K562 (cell line): ENCODE measurements around the gene ORAI3. TPM values are rescaled to one million over a fixed set of nuclear protein-coding genes. Genes with fewer than 3 reads are reported as not detected.

Source experiments
- ARID3A ChIP-seq: IDR thresholded peaks from 2 replicates; pipeline ENCODE4 v1.6.1; 2012; ENCODE audit warnings: low read depth, low read length, improper control_type of control experiment, borderline replicate concordance
- EZH2 ChIP-seq: IDR thresholded peaks from 2 replicates; pipeline ENCODE4 v1.6.1; 2012; ENCODE audit warnings: low read depth, mild to moderate bottlenecking, inconsistent platforms, low read length, borderline replicate concordance
- FOXM1 ChIP-seq, 2 experiments: fragments of 450-650 bp in 1 of 2; sonication (generic) in 1 of 2; formaldehyde crosslinking in 1 of 2; IDR thresholded peaks; 2 replicates each; pipeline versions ENCODE4 v1.6.1 to v1.9.0; 2017 to 2022; ENCODE audit warnings: low read depth in 2 of 2, mild to moderate bottlenecking in 2 of 2, missing genetic modification reagents in 1 of 2, moderate library complexity in 1 of 2
- GATA2 ChIP-seq: sonication (generic); formaldehyde crosslinking; IDR thresholded peaks from 2 replicates; pipeline ENCODE4 v1.4.0; 2020; ENCODE audit warnings: mild to moderate bottlenecking, missing genetic modification reagents
- HDAC1 ChIP-seq, 2 experiments: fragments of 450-650 bp; IDR thresholded peaks; 2 replicates each; pipeline ENCODE4 v1.6.1; 2016 to 2017; ENCODE audit warnings: inconsistent platforms in 1 of 2, mild to moderate bottlenecking in 1 of 2, moderate library complexity in 1 of 2
- ID3 ChIP-seq, 2 experiments: fragments of 250-450 bp in 1 of 2; fragments of 450-650 bp in 1 of 2; sonication (Bioruptor Pico) in 1 of 2; IDR thresholded peaks; 2 replicates each; pipeline versions ENCODE4 v1.6.1 to v1.8.0; 2016 to 2021; ENCODE audit warnings: mild to moderate bottlenecking in 2 of 2, moderate library complexity in 2 of 2, missing compliant biosample characterization in 1 of 2, missing genetic modification characterization in 1 of 2
- KAT7 ChIP-seq: sonication (generic); formaldehyde crosslinking; IDR thresholded peaks from 2 replicates; pipeline ENCODE4 v1.8.0; 2022; ENCODE audit warnings: missing genetic modification reagents, mild to moderate bottlenecking, borderline replicate concordance
- MLLT1 ChIP-seq, 2 experiments: fragments of 450-650 bp; IDR thresholded peaks; 2 replicates each; pipeline ENCODE4 v1.6.1; 2016
- MNT ChIP-seq, 2 experiments: fragments of 450-650 bp; conservative IDR thresholded peaks; 2 replicates each; pipeline ENCODE4 v1.6.1; 2017; ENCODE audit warnings: mild to moderate bottlenecking in 2 of 2, moderate library complexity in 2 of 2
- MTA2 ChIP-seq: fragments of 450-650 bp; IDR thresholded peaks from 2 replicates; pipeline ENCODE4 v1.6.1; 2016; ENCODE audit warnings: low read depth
- RUNX1 ChIP-seq: sonication (generic); IDR thresholded peaks from 2 replicates; pipeline ENCODE4 v1.6.1; 2016; ENCODE audit warnings: antibody characterized with exemption, low read depth
- SPI1 ChIP-seq: IDR thresholded peaks from 2 replicates; pipeline ENCODE4 v1.6.1; 2011; ENCODE audit warnings: low read depth, low read length, control low read depth, borderline replicate concordance
- TARDBP ChIP-seq: fragments of 450-650 bp; IDR thresholded peaks from 2 replicates; pipeline ENCODE4 v1.6.1; 2016
- THAP7 ChIP-seq: fragments of 250-450 bp; sonication (Bioruptor Pico); IDR thresholded peaks from 2 replicates; pipeline ENCODE4 v1.5.0; 2021
- TRIM24 ChIP-seq, 2 experiments: fragments of 450-650 bp; IDR thresholded peaks; 2 replicates each; pipeline ENCODE4 v1.6.1; 2016
- U2AF2 ChIP-seq: fragments of 200-400 bp; formaldehyde crosslinking; optimal IDR thresholded peaks from 2 replicates; pipeline ENCODE3; 2017; ENCODE audit warnings: low read depth, mild to moderate bottlenecking, low read length
- ZNF174 ChIP-seq: fragments of 250-450 bp; sonication (Bioruptor Pico); IDR thresholded peaks from 2 replicates; pipeline ENCODE4 v1.4.0; 2020; ENCODE audit warnings: mild to moderate bottlenecking
- ZNF175 ChIP-seq: fragments of 200-800 bp; sonication (Bioruptor generic); IDR thresholded peaks from 2 replicates; pipeline ENCODE4 v1.6.1; 2016; ENCODE audit warnings: low read depth, mild to moderate bottlenecking, missing genetic modification characterization, missing compliant biosample characterization
- ZNF197 ChIP-seq: fragments of 200-800 bp; sonication (Bioruptor generic); IDR thresholded peaks from 2 replicates; pipeline ENCODE4 v1.6.1; 2016; ENCODE audit warnings: low read depth, missing genetic modification characterization, missing compliant biosample characterization
- polyA plus RNA-seq, 8 experiments: library from polyadenylated mRNA; depleted of rRNA in 4 of 8; stranded (reverse) in 5 of 8; unstranded in 3 of 8; fragments of >200 nt; fragmentation: Nextera tagmentation in 2 of 8; fragmentation: Illumina TruSeq in 1 of 8; extraction: Ambion mirVana in 2 of 8; extraction: Trizol in 1 of 8; gene quantifications; 2 replicates each; pipeline versions ENCODE4 v1.2.1 to v1.2.3, GENCODE V29; 2011 to 2014; ENCODE audit warnings: inconsistent platforms in 1 of 8, missing spikeins in 1 of 8
- total RNA-seq, 7 experiments: library from RNA; depleted of rRNA in 6 of 7; stranded (reverse); fragments of >200 nt in 6 of 7; fragmentation: Illumina TruSeq in 2 of 7; extraction: Trizol in 2 of 7; gene quantifications; 2 replicates each; pipeline versions ENCODE4 v1.2.1 to v1.2.3, GENCODE V29; 2011 to 2021; ENCODE audit warnings: low replicate concordance in 1 of 7

ORAI3 gene
- total and polyA plus RNA-seq, 9 of the 15 experiments (the other 6 are each of a cell fraction or from before 2014, with no cell fraction given), result 4.9 to 23.3 (median 14.1) TPM

GRCh38 chr16:30948667-30949649 is at the start of gene ORAI3 (continued):
- TF ChIP-seq THAP7 (no peak), ID3 (CRISPR knock-in tag; IDR thresholded peaks at IDR 0.05) (no peak), ID3 (tag; IDR thresholded peaks at IDR 0.05) (no peak), MNT (conservative IDR thresholded peaks at IDR 0.05) (peak in 1 of 2 experiments; percentile 67; a peak in 3 of 4 replicates), TARDBP (peak; percentile 81; the same call in 1 of the 2 replicates), U2AF2 (no peak), MLLT1 (IDR thresholded peaks at IDR 0.05) (no peak), TRIM24 (IDR thresholded peaks at IDR 0.05) (0 out of 4 replicates have a peak, but pooled peaks of 1 of the 2 experiments have one; percentile 24), MTA2 (no peak), HDAC1 (IDR thresholded peaks at IDR 0.05) (no peak), ZNF197 (no peak), SPI1 (peak; percentile 98), FOXM1 (IDR thresholded peaks at IDR 0.05; ENCODE audit: low read depth) (no peak), FOXM1 (CRISPR knock-in tag; IDR thresholded peaks at IDR 0.05; ENCODE audit: low read depth) (no peak), ZNF175 (CRISPR knock-in tag) (no peak), ARID3A (no peak), EZH2 (no peak), RUNX1 (no peak), ZNF174 (CRISPR knock-in tag) (no peak), GATA2 (CRISPR knock-in tag) (no peak), KAT7 (CRISPR knock-in tag) (peak; percentile 75)
